H9 (cell line): ENCODE results near the gene CXorf49B. TPM values are rescaled to one million over a fixed set of nuclear protein-coding genes. Genes with fewer than 3 reads are reported as not detected.
"Not testable (repeated sequence)": the region's sequence is repeated elsewhere in the genome, so short reads cannot be mapped to it uniquely, and the experiment has no call there.

Experiments
- DNase-seq: peaks from one replicate; pipeline ENCODE4 v3.0.0-alpha.2; 2017
- H2AFZ ChIP-seq: one replicate; pipeline ENCODE4 v1.6.1; 2013; ENCODE audit warnings: mild to moderate bottlenecking, low read length, control low read depth, moderate library complexity
- H2AK5ac ChIP-seq: 2 replicates; pipeline ENCODE4 v1.6.1; 2013; ENCODE audit warnings: low read length, control low read depth, mixed read lengths; ENCODE audit not compliant: insufficient read length
- H2BK120ac ChIP-seq: one replicate; pipeline ENCODE4 v1.6.1; 2013; ENCODE audit warnings: low read depth, mild to moderate bottlenecking, low read length, control low read depth, inconsistent platforms; ENCODE audit not compliant: poor library complexity, severe bottlenecking
- H2BK12ac ChIP-seq: 2 replicates; pipeline ENCODE4 v1.6.1; 2013; ENCODE audit warnings: low read length, control low read depth, mixed read lengths, low read depth; ENCODE audit not compliant: insufficient read length
- H2BK15ac ChIP-seq: 2 replicates; pipeline ENCODE4 v1.6.1; 2013; ENCODE audit warnings: low read depth, low read length, control low read depth
- H2BK20ac ChIP-seq: one replicate; pipeline ENCODE4 v1.6.1; 2013; ENCODE audit warnings: low read depth, mild to moderate bottlenecking, low read length, control low read depth, inconsistent platforms; ENCODE audit not compliant: poor library complexity, severe bottlenecking
- H2BK5ac ChIP-seq: 2 replicates; pipeline ENCODE4 v1.6.1; 2013; ENCODE audit warnings: low read length, control low read depth, mixed read lengths; ENCODE audit not compliant: insufficient read length
- H3K14ac ChIP-seq: 2 replicates; pipeline ENCODE4 v1.6.1; 2013; ENCODE audit warnings: low read length, control low read depth; ENCODE audit not compliant: insufficient read depth
- H3K18ac ChIP-seq: 2 replicates; pipeline ENCODE4 v1.6.1; 2013; ENCODE audit warnings: low read depth, mild to moderate bottlenecking, mixed read lengths, low read length, control low read depth; ENCODE audit not compliant: insufficient read length
- H3K23ac ChIP-seq: 2 replicates; pipeline ENCODE4 v1.6.1; 2013; ENCODE audit warnings: low read length, control low read depth, mixed read lengths, low read depth; ENCODE audit not compliant: insufficient read length
- H3K23me2 ChIP-seq: 2 replicates; pipeline ENCODE4 v1.6.1; 2013; ENCODE audit warnings: low read depth, mild to moderate bottlenecking, mixed read lengths, low read length, control low read depth; ENCODE audit not compliant: insufficient read length, poor library complexity, severe bottlenecking
- H3K27ac ChIP-seq: 2 replicates; pipeline ENCODE4 v1.5.1; 2013; ENCODE audit warnings: low read length, control low read depth, mixed read lengths, low read depth; ENCODE audit not compliant: insufficient read length
- H3K27me3 ChIP-seq: 2 replicates; pipeline ENCODE4 v1.6.1; 2013; ENCODE audit warnings: low read length, control low read depth, inconsistent platforms; ENCODE audit not compliant: insufficient read depth
- H3K4ac ChIP-seq: 2 replicates; pipeline ENCODE4 v1.6.1; 2013; ENCODE audit warnings: low read depth, mild to moderate bottlenecking, control low read depth, inconsistent platforms, low read length, moderate library complexity
- H3K4me1 ChIP-seq: 2 replicates; pipeline ENCODE4 v1.6.1; 2013; ENCODE audit warnings: low read length, control low read depth, inconsistent platforms; ENCODE audit not compliant: insufficient read depth
- H3K4me2 ChIP-seq: 2 replicates; pipeline ENCODE4 v1.6.1; 2013; ENCODE audit warnings: low read length, control low read depth, mixed read lengths; ENCODE audit not compliant: insufficient read length, insufficient read depth
- H3K56ac ChIP-seq: 2 replicates; pipeline ENCODE4 v1.6.1; 2013; ENCODE audit warnings: low read depth, mild to moderate bottlenecking, mixed read lengths, low read length, control low read depth; ENCODE audit not compliant: insufficient read length
- H3K79me1 ChIP-seq: 2 replicates; pipeline ENCODE4 v1.6.1; 2013; ENCODE audit warnings: low read depth, mild to moderate bottlenecking, moderate library complexity, low read length, control low read depth, inconsistent platforms; ENCODE audit not compliant: insufficient read depth, poor library complexity, severe bottlenecking
- H3K79me2 ChIP-seq: 2 replicates; pipeline ENCODE4 v1.6.1; 2013; ENCODE audit warnings: low read length, control low read depth, inconsistent platforms; ENCODE audit not compliant: insufficient read depth
- H3K9ac ChIP-seq: 2 replicates; pipeline ENCODE4 v1.6.1; 2013; ENCODE audit warnings: low read length, control low read depth, mixed read lengths; ENCODE audit not compliant: insufficient read length; ENCODE audit errors: extremely low read depth
- H3K9me3 ChIP-seq: one replicate; pipeline ENCODE4 v1.6.1; 2013; ENCODE audit warnings: low read depth, low read length, inconsistent platforms; ENCODE audit not compliant: control insufficient read depth
- H3T11ph ChIP-seq: one replicate; pipeline ENCODE4 v1.6.1; 2013; ENCODE audit warnings: mild to moderate bottlenecking, low read length, control low read depth, inconsistent platforms
- H4K20me1 ChIP-seq: one replicate; pipeline ENCODE4 v1.6.1; 2013; ENCODE audit not compliant: control insufficient read depth, insufficient read length, insufficient read depth
- H4K5ac ChIP-seq: 2 replicates; pipeline ENCODE4 v1.6.1; 2013; ENCODE audit warnings: low read depth, mild to moderate bottlenecking, mixed read lengths, low read length, control low read depth; ENCODE audit not compliant: insufficient read length
- H4K8ac ChIP-seq: replicated peaks from 2 replicates; pipeline ENCODE4 v1.6.1; 2013; ENCODE audit warnings: low read length, control low read depth, mixed read lengths, low read depth; ENCODE audit not compliant: insufficient read length
- H4K91ac ChIP-seq: 2 replicates; pipeline ENCODE4 v1.6.1; 2013; ENCODE audit warnings: low read depth, mild to moderate bottlenecking, moderate library complexity, mixed read lengths, low read length, control low read depth; ENCODE audit not compliant: insufficient read length
- H3K27ac Mint-ChIP-seq, 3 experiments: 2 replicates in 2 of 3; 3 replicates in 1 of 3; pipeline ENCODE4 v1.8.0; 2020 to 2021; ENCODE audit warnings: mixed read lengths in 3 of 3, mild to moderate bottlenecking in 1 of 3, moderate library complexity in 1 of 3
- H3K27me3 Mint-ChIP-seq: 2 replicates; pipeline ENCODE4 v1.8.0; 2021; ENCODE audit warnings: low read depth, mild to moderate bottlenecking, moderate library complexity, mixed read lengths
- H3K36me3 Mint-ChIP-seq, 3 experiments: 2 replicates in 2 of 3; 3 replicates in 1 of 3; pipeline ENCODE4 v1.8.0; 2020 to 2021; ENCODE audit warnings: low read depth in 3 of 3, mixed read lengths in 3 of 3; ENCODE audit not compliant: insufficient read depth in 1 of 3
- H3K4me1 Mint-ChIP-seq, 2 experiments: 2 replicates each; pipeline ENCODE4 v1.8.0; 2020; ENCODE audit warnings: mixed read lengths in 2 of 2
- H3K4me3 Mint-ChIP-seq, 2 experiments: 2 replicates in 1 of 2; 3 replicates in 1 of 2; pipeline ENCODE4 v1.8.0; 2020 to 2021; ENCODE audit warnings: mild to moderate bottlenecking in 2 of 2, mixed read lengths in 2 of 2, moderate library complexity in 1 of 2
- H3K9me3 Mint-ChIP-seq, 2 experiments: 2 replicates in 1 of 2; 3 replicates in 1 of 2; pipeline ENCODE4 v1.8.0; 2020; ENCODE audit warnings: mild to moderate bottlenecking in 2 of 2, mixed read lengths in 2 of 2, moderate library complexity in 1 of 2
- WGBS: extraction: QIAGEN DNeasy Blood & Tissue Kit; methylation state at CpG from one replicate; pipeline ENCODE4 v1.1.7; 2013; ENCODE audit warnings: missing lambda C conversion rate, low lambda C conversion rate, mixed read lengths; ENCODE audit not compliant: insufficient read length; ENCODE audit errors: extremely low coverage; 5-methylcytosine and 5-hydroxymethylcytosine counted together
- total RNA-seq: library from RNA; stranded (reverse); gene quantifications from 2 replicates; pipeline ENCODE4 v1.2.1, GENCODE V29; 2021

CXorf49B gene
- total RNA-seq, 1 experiment from 2014 or later, result not detected

DNA sequence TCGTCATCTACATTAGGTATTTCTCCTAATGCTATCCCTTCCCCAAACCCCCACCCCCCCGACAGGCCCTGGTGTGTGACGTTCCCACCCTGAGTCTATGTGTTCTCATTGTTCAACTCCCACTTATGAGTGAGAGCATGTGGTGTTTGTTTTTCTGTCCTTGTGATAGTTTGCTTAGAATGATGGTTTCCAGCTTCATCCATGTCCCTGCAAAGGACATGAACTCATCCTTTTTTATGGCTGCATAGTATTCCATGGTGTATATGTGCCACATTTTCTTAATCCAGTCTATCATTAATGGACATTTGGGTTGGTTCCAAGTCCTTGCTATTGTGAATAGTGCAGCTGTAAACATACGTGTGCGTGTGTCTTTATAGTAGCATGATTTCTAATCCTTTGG is 43.3 kb downstream of the CXorf49B start:
- Mint-ChIP-seq H3K9me3 (peaks cover 62 to 70% of the 10 kb centered on the region in 2 experiments), H3K27me3 (peaks cover 12% of the 10 kb centered on the region)
- not testable (repeated sequence) for H3K4me3 Mint-ChIP-seq, H3K23ac ChIP-seq, H3K56ac ChIP-seq, H2BK5ac ChIP-seq, H3K4me1 ChIP-seq, H2AFZ ChIP-seq, H2BK20ac ChIP-seq, H3K27me3 ChIP-seq, H3K9me3 ChIP-seq, H2AK5ac ChIP-seq, H3K14ac ChIP-seq, H3K4me2 ChIP-seq, H4K91ac ChIP-seq, H3K18ac ChIP-seq, H2BK15ac ChIP-seq, H3K79me1 ChIP-seq, H2BK120ac ChIP-seq, H3K79me2 ChIP-seq, H3K27ac ChIP-seq, H3K36me3 Mint-ChIP-seq, H3K9ac ChIP-seq, H3K4me1 Mint-ChIP-seq, H4K8ac ChIP-seq, DNase-seq, H3K23me2 ChIP-seq, H4K20me1 ChIP-seq, H3K27ac Mint-ChIP-seq, H2BK12ac ChIP-seq, H3T11ph ChIP-seq, H4K5ac ChIP-seq, H3K4ac ChIP-seq
- no CpG with 5 or more reads among the region's 5 CpGs for WGBS
